ENCODE results near the gene RPN2. TPM values are rescaled to one million over a fixed set of nuclear protein-coding genes. Genes with fewer than 3 reads are reported as not detected.
A peak's percentile ranks its signal among the peaks of the same experiment; 100 is the strongest.

RPN2 gene
- total RNA-seq, 2 experiments from 2014 or later = 110 to 138 TPM

GRCh38 chr20:37288091-37288490 lies 109.0 kb downstream of the RPN2 start:
- no peak overlapping the region for H3K4me2 ChIP-seq (ENCODE audit: low read length)
- TF ChIP-seq, protein P1, sequence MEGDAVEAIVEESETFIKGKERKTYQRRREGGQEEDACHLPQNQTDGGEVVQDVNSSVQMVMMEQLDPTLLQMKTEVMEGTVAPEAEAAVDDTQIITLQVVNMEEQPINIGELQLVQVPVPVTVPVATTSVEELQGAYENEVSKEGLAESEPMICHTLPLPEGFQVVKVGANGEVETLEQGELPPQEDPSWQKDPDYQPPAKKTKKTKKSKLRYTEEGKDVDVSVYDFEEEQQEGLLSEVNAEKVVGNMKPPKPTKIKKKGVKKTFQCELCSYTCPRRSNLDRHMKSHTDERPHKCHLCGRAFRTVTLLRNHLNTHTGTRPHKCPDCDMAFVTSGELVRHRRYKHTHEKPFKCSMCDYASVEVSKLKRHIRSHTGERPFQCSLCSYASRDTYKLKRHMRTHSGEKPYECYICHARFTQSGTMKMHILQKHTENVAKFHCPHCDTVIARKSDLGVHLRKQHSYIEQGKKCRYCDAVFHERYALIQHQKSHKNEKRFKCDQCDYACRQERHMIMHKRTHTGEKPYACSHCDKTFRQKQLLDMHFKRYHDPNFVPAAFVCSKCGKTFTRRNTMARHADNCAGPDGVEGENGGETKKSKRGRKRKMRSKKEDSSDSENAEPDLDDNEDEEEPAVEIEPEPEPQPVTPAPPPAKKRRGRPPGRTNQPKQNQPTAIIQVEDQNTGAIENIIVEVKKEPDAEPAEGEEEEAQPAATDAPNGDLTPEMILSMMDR (conservative IDR thresholded peaks at IDR 0.05; ENCODE audit: low read length) = no peak
- no peak for TF ChIP-seq EZH2phosphoT487 (IDR thresholded peaks at IDR 0.05; ENCODE audit: borderline replicate concordance, low read depth, low read length)
- no peak overlapping the region for H3K27ac ChIP-seq (ENCODE audit: low read depth, low read length, poor library complexity, severe bottlenecking)
- H3K4me1 ChIP-seq (ENCODE audit: insufficient read depth, low read length, poor library complexity, severe bottlenecking) = peaks cover 24% of the 10 kb centered on the region
- no peaks in the 10 kb centered on the region for H3K9me3 ChIP-seq (ENCODE audit: low read length)
- BruUV-seq (replicated peaks) = no TSS peak
- H4K20me1 ChIP-seq (ENCODE audit: insufficient read depth, low read length) = no peaks in the 10 kb centered on the region; the same call in 1 of the 2 replicates
- H3K9me2 ChIP-seq (ENCODE audit: insufficient read depth, low read length) = no peaks in the 10 kb centered on the region
- no peak overlapping the region for H2AFZ ChIP-seq (ENCODE audit: low read length)
- peaks cover 30% of the 10 kb centered on the region for H3K79me2 ChIP-seq (ENCODE audit: insufficient read depth, low read depth, low read length)
- POLR2A ChIA-PET = interaction anchor here (0.7 to 2.6 kb wide), 7 partner anchors 9 to 94 kb away, joined by 3 to 16 read pairs (median 4); no protein-coding TSS in a partner anchor
- intact Hi-C loops (cut with micrococcal nuclease; ENCODE audit: unreplicated experiment) = no loop called here
- peaks cover 20% of the 10 kb centered on the region for H3K36me3 ChIP-seq (ENCODE audit: insufficient read depth, low read length)
- H3K4me3 ChIP-seq (ENCODE audit: low read depth, low read length, poor library complexity, severe bottlenecking) = no peak overlapping the region
- CTCF ChIA-PET (ENCODE audit: unreplicated experiment) = no interaction called here
- no peak for DNase-seq (ENCODE audit: low spot score)

DNA sequence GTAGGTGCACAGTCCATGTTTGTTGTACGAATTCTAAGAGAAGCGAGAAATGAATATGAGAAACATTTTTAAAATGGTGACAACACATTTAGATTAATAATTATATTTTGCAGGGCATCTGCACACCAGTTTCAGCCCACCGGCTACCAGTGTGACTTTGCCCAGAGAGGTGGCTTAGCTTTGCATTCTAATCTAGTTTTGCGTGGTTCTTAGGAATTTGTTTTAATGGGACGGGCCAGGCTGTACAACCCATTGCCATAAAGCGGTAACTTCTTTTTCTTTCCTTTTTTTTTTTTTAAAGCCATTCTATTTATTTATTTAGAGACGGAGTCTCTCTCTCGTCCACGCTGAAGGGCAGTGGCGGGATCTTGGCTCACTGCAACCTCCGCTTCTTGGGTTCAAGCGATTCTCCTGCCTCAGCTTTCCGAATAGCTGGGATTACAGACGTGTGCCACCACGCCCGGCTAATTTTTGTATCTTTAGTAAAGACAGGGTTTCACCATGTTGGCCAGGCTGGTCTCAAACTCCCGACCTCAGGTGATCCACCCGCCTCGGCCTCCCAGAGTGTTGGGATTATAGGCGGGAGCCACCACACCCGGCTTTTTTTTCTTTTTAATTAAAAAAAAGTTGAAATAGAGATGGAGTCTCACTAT lies 111.2 kb downstream of the RPN2 start:
- H4K20me1 ChIP-seq (ENCODE audit: insufficient read depth, low read length) = no peaks in the 10 kb centered on the region; the same call in 1 of the 2 replicates
- peaks cover 35% of the 10 kb centered on the region for H3K79me2 ChIP-seq (ENCODE audit: insufficient read depth, low read depth, low read length)
- ChIA-PET CTCF (ENCODE audit: unreplicated experiment) (no interaction called here), POLR2A (interaction anchor here (1.5 to 2.6 kb wide), 2 partner anchors 14 to 195 kb away, joined by 5 to 16 read pairs; no protein-coding TSS in a partner anchor)
- DNase-seq (ENCODE audit: low spot score) = no peak
- no TSS peak for BruUV-seq (replicated peaks)
- intact Hi-C loops (cut with micrococcal nuclease; ENCODE audit: unreplicated experiment) = no loop called here
- H3K4me3 ChIP-seq (ENCODE audit: low read depth, low read length, poor library complexity, severe bottlenecking) = peak overlapping the region; percentile 89
- H3K36me3 ChIP-seq (ENCODE audit: insufficient read depth, low read length) = peaks cover 20% of the 10 kb centered on the region
- peaks cover 25% of the 10 kb centered on the region for H3K4me1 ChIP-seq (ENCODE audit: insufficient read depth, low read length, poor library complexity, severe bottlenecking)
- no peaks in the 10 kb centered on the region for H3K9me3 ChIP-seq (ENCODE audit: low read length)
- no peaks in the 10 kb centered on the region for H3K9me2 ChIP-seq (ENCODE audit: insufficient read depth, low read length)
- H3K27ac ChIP-seq (ENCODE audit: low read depth, low read length, poor library complexity, severe bottlenecking) = peak overlapping the region; percentile 47
- peak overlapping the region; percentile 77 for H3K4me2 ChIP-seq (ENCODE audit: low read length)
- TF ChIP-seq, protein P1 (conservative IDR thresholded peaks at IDR 0.05; ENCODE audit: low read length) = no peak
- no peak for TF ChIP-seq EZH2phosphoT487 (IDR thresholded peaks at IDR 0.05; ENCODE audit: borderline replicate concordance, low read depth, low read length)
- H2AFZ ChIP-seq (ENCODE audit: low read length) = peak overlapping the region; percentile 86; the same call in 1 of the 2 replicates

Other genes starting within 250 kb of the RPN2 start
- 7.9 and 10.6 TPM in 2 replicates for gene SAMHD1, start 227.6 kb upstream of the RPN2 start, total RNA-seq (2014; rRNA removed; shearing (Covaris generic))
- 13.7 and 20.8 TPM in 2 replicates for gene SAMHD1, start 227.6 kb upstream of the RPN2 start, total RNA-seq (2022)
- 48.9 and 63.0 TPM in 2 replicates for gene RBL1, start 83.3 kb upstream of the RPN2 start, total RNA-seq (2014; rRNA removed; shearing (Covaris generic))
- gene RBL1, start 83.3 kb upstream of the RPN2 start, total RNA-seq (2022) = 41.5 and 54.3 TPM in 2 replicates
- 1.3 and 2.7 TPM in 2 replicates for gene MROH8, start 218 bp downstream of the RPN2 start, total RNA-seq (2014; rRNA removed; shearing (Covaris generic))
- gene MROH8, start 218 bp downstream of the RPN2 start, total RNA-seq (2022) = 3.9 and 5.7 TPM in 2 replicates
- not detected in 2 replicates for gene GHRH, start 82.5 kb downstream of the RPN2 start, total RNA-seq (2014; rRNA removed; shearing (Covaris generic))
- not detected in 2 replicates for gene GHRH, start 82.5 kb downstream of the RPN2 start, total RNA-seq (2022)
- 2.7 and 5.7 TPM in 2 replicates for gene MANBAL, start 110.3 kb downstream of the RPN2 start, total RNA-seq (2014; rRNA removed; shearing (Covaris generic))
- 12.7 and 13.0 TPM in 2 replicates for gene MANBAL, start 110.3 kb downstream of the RPN2 start, total RNA-seq (2022)
- gene SRC, start 166.8 kb downstream of the RPN2 start, total RNA-seq (2014; rRNA removed; shearing (Covaris generic)) = 0.18 and 3.7 TPM in 2 replicates
- gene SRC, start 166.8 kb downstream of the RPN2 start, total RNA-seq (2022) = 0.72 and 0.89 TPM in 2 replicates